GM12891 (cell line): ENCODE results near the gene RAB12.

ENCODE experiments used
- POLR2A ChIP-seq: IDR thresholded peaks from 2 replicates; pipeline ENCODE4 v1.6.1; 2011; ENCODE audit warnings: low read depth, low read length, control low read depth
- POLR2AphosphoS5 ChIP-seq: IDR thresholded peaks from 2 replicates; pipeline ENCODE4 v1.6.1; 2011; ENCODE audit warnings: low read depth, low read length, control low read depth
- POU2F2 ChIP-seq: IDR thresholded peaks from 2 replicates; pipeline ENCODE4 v1.6.1; 2011; ENCODE audit warnings: low read depth, mild to moderate bottlenecking, control low read depth, low read length, moderate library complexity
- SPI1 ChIP-seq: IDR thresholded peaks from 2 replicates; pipeline ENCODE4 v1.6.1; 2011; ENCODE audit warnings: low read depth, low read length, control low read depth

DNA sequence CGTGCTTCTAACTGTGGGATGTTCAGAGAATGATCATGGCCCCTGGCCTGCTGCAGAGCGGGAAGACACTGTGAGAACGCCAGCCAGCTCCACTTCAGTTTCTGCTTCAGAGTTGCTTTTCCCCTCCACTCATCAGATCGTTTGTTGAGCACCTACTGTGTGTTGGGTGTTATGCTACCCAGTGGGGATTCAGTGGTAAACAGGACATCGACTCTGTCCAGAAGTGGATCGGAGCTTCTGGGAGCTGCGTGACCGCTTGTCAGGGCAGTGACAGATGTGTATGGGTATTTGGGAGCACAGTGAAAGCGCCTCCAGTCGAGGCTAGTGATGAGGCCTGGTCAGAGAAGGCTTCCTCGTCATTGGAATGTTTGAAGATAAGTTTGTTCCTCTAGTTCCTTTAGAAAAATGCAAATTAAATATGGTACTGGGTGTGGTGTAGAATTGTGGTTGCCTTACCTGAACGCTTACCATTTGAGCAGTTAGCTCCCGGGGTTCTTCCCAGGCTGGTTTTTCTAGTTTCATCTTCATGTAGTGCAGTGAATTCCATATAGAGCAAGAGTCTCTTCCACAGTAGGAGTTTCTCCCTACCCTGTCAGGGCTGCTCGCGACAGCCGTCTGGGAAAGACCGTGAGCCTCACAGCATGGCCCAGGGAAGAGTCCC is 2.8 kb downstream of the RAB12 start:
- TF ChIP-seq POLR2A, result peak; percentile 60
- 0 out of 2 replicates have a peak, but pooled peaks have one; percentile 14 for TF ChIP-seq POLR2AphosphoS5
- no peak for TF ChIP-seq SPI1
- no peak for TF ChIP-seq POU2F2
